ENCODE measurements around the gene CMTM2.

The CMTM2 gene

DNA sequence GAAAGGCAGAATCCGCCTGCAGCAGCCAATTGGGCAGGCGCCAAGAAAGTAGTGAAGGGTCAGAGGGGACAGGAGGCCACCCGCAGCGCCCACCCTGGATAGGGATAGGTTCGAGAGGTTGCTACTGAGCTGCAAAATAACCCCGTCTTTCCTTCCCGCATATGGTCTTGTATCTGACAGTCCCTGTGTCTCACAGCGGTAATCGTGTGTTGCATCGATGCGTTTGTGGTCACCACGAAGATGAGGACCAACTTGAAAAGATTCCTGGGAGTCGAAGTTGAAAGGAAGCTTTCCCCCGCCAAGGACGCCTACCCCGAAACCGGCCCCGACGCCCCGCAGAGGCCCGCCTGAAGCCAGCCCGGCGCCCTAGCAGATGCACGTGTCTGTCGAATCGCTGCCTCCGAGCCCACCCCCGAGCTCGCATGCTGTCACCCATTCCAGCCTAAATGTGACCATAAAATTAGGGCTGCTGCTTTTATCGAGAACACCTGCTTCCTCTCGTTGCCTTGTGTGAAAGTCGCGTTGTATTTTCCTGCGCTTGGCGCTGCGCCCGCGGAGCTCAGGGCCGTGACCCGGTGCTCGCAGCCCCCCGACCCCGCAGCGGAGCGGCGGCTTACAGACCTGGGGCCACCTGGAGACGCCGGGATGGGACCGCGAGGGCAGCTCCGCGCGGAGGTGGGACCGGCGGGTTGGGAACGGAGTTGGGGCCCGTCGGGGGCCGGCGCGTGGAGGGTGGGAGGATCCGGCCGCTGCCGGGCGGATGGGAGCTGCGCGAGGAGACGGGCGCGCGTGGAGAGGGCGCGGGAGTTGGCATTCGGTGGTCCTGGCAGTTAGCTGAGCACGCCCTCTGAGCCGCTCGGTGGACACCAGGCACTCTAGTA, at the start of gene CMTM2:
Gene CMTM2 (plus strand): TSS at position 813 of the 881 bp plus-strand sequence. CDS start 145 bp downstream, outside the sequence.
- peak; percentile 34 for DNase-seq

DNA sequence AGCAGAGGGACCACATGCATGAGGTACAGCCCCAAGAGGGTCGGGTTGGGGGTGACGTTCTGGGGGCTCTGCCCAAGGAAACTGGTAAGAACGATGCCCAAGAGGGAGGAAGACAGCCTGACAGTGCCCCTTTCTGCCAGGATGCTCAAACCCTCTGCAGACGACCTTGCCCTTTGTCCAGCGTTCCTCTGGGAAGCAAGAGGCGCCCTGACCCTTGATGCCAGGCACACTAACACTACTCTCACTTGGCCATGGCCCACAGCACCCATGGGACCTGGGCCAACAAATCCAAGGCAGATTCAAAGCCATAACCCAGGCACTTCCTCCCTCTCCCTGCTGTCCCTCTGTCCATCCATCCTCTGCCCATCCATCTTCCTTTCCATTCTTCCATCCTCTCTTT, 49.8 kb upstream of the CMTM2 start:
- DNase-seq: no peak

- DNase-seq: no peak
Measured at GRCh38 chr16:66534376-66534799, 44.9 kb upstream of the CMTM2 start.

GRCh38 chr16:66536525-66536924, 42.7 kb upstream of the CMTM2 start:
- no peak for DNase-seq

DNA sequence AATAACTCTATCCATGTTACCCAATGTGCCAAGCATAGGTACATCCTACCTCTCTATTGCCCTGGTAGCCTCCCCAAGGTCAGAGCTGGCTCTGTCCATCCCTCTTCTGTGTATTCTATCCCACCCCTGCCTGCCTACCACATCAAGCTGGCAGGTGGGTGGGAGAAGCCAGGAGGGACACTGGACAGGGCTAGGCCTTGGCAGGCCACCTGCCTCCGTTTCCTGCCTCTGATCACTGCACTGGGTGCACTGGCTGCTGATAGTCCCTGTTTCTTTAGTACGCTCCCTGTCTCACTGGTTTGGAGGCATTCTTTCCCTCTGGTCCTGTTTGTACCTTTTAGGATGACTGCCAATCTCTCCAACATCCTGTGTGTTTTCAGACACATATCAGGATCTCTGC, 42.0 kb upstream of the CMTM2 start:
- no peak for DNase-seq

DNA sequence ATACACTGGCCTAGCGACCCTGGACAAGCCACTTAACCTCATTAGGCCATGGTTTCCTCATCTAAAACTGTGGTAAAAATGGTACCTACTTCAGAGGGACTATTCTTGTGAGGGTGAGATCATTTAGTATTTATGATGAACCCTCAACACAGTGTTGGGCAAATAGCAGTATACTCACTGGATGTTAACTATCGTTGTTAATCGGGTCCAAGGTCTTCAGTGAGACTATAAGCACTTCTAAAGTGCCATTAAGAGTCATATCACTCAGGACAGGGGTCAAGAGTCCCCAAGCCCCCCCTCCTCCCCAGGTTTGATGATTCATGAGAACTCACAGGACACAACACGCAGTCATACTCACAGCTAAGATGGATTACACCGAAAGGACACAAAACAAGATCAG, 40.4 kb upstream of the CMTM2 start:
- no peak for DNase-seq

- DNase-seq: no peak
Measured at GRCh38 chr16:66539623-66540469, 39.4 kb upstream of the CMTM2 start.

- DNase-seq: no peak
Measured at GRCh38 chr16:66541388-66542355, 37.6 kb upstream of the CMTM2 start.

DNA sequence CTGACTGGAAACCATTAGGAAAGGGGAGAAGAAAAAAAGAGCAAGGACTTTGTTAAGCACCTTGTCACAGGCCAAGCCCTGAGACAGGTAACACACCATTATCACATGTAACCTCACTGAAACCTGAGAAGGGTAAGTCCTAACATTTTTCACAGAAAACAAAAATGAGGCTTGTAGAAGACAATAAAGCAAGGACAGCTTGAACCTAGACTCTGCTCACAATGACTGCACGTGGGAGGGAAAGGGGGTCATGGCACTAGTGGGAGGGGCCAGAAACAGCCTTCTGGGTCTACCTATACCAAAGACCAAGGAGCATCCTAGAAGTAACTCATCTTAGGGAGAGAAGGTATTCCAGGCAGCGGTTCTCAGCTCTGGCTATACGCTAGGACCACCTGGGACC, 36.9 kb upstream of the CMTM2 start:
- no peak for DNase-seq

DNA sequence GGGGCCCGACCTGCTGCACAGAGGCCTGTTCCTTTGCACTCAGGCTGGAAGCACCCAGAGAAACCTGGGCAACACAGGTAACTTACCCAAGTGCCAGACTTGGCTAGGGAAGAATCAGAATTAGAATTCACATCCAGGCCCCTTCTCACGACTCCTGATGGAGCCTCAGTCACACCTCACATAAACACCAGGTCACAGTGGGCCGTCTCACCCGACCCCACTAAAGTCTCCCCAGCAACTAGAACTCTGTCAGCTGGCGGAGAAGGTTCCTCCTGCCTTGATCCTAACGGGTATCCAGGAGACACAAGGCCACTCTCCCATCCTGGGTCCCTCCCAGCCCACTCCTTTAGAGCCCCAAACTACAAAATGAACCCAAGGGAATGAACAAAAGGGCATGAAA, 35.7 kb upstream of the CMTM2 start:
- no peak for DNase-seq

- DNase-seq: peak; percentile 36
Measured at GRCh38 chr16:66544016-66544757, 35.1 kb upstream of the CMTM2 start.

DNA sequence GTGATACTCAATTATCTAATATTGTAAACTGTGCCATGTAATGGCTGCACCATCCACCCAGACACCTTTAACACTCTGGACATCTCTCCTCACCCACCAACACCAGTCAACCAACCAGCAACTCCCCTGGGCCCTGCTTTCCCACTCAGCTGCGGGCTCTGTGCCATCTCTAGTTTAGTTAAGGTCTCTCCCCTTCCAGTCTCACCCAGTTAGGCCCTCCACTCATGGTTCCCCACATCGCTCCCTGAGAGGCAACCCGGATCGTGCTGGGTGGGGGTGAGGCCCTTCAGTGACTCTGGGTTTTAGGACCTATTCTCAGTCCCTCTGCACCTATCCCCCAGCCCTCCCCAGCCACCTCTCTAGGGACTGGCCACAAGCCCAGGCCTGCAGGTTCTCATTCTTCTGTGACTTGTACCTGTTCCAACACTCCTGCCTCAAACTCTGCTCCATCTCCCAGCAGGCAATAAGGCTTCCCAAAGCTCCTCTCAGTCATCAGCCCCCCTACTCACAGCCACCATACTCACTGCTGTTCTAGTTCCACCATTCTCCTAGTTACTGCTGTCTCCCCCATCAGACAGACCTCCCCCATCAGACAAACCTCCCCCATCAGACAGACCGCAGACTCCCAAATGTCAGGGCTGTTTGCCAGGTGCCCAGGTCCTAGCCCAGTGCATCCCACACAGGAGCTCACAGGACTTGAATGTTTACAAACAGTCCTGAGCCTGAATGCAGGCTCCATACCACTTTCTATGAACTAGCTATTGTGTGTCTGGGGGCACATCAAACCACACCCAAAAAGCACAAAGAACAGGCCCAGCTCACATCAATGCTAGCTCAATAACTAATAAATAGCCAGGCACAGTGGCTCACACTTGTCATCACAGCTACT, 31.9 kb upstream of the CMTM2 start:
- peak; percentile 51 for DNase-seq

DNA sequence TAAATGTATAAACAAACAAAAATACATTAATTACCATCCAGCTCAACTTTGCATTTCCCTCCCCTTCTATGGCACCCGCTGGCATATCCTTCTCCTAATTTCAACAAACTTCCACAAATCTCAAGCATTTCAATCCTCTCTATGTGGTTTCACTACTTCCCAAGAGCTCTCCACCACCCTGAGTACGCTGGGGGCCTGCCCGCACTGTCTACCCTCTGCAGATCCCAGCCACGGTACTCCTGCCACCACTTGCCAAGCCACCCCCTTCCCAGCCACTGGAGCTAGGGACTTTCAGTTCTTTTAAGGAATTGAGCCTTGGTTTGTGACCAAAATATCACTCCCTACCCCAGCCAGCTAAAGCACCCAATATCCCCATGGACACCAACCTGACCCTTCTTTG, 31.2 kb upstream of the CMTM2 start:
- no peak for DNase-seq

- no peak for DNase-seq
Measured at GRCh38 chr16:66548868-66549267, 30.4 kb upstream of the CMTM2 start.

DNA sequence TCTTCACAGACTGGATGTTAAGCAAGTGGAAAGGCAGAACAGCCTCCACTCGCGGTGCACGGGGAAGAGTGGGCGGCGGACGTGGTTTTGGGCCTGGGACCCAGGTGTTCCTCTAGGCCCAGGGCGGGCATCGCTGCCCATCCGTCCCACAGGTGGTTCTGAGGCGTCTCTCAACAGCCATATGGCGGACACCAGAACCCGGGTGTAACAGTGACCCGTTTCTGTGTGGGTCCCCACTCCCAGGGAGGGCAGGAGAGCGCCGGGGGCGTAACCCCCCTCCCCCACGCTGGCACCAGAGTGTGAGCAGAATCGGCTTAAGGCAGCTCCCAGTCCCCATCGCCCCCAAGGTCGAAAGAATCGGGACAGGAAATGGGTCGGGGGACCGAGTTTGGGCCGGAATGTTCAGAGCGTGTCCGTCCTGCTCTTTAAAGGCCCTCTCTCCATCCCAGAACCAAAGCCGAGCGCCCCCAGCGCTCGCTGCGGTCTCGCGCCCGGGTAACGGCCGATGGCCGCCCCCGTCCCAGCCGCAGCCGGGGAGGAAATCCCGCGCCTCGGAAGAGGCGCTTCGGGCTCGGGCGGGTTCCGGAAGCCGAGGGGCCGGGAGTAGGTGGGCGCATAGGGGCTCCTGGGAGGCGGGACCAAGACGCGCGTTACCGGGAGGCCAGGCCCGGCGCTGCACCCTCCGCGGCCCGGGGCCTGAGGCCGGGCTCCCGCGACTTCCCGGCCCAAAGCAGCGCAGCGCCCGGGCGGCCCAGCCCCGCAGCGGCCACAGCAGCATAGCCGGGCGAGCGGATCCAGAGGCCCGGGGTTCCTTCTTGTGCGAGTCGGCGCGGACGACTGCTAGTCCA, 29.8 kb upstream of the CMTM2 start, which contains the start of gene TK2:
Gene TK2 (minus strand): TSS at position 839 of the 848 bp plus-strand sequence. CDS start 61 bp downstream, at position 778.
- peak; percentile 73 for DNase-seq

DNA sequence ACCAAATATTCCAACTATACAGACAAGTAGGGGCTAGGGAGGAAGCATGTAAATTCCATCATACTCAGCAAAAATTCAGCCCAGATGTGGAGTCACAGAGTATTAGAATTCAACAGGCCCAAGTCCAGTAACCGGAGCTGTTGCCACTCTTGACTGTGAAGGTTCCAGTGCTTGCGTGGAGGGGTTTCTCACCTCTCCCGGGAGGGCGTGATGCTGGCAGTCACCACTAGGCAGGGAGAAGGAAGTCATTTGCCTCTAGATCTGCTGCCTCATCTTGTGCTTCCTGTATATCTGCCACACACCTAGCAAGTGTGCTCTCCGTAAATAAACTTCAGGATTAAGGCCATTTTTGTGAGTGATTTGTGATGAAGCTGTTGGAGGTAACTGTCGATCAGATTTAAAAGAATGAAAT, 27.9 kb upstream of the CMTM2 start:
- DNase-seq: peak; percentile 33

- DNase-seq: no peak
Measured at GRCh38 chr16:66551788-66552285, 27.4 kb upstream of the CMTM2 start.

- DNase-seq: peak; percentile 82
Measured at GRCh38 chr16:66552286-66553177, 26.7 kb upstream of the CMTM2 start, which contains the start of gene CKLF. TSS of gene CKLF (plus strand) at chr16:66552576. CDS start at chr16:66552716, 140 bp downstream.
